HepG2 (cell line): ENCODE data around the gene MYO1E. TPM values are rescaled to one million over a fixed set of nuclear protein-coding genes. Genes with fewer than 3 reads are reported as not detected.
A peak's percentile ranks its signal among the peaks of the same experiment; 100 is the strongest.

Experiments used
- BRD4 ChIP-seq: sonication (generic); formaldehyde crosslinking; IDR thresholded peaks from 2 replicates; pipeline ENCODE4 v1.4.0; 2020; ENCODE audit warnings: missing genetic modification reagents
- CBFB ChIP-seq: sonication (generic); formaldehyde crosslinking; IDR thresholded peaks from 2 replicates; pipeline ENCODE4 v1.4.0; 2020; ENCODE audit warnings: missing genetic modification reagents
- DMAP1 ChIP-seq: IDR thresholded peaks from 2 replicates; pipeline ENCODE4 v1.6.1; 2016
- GABPB1 ChIP-seq: IDR thresholded peaks from 2 replicates; pipeline ENCODE4 v1.6.1; 2016; ENCODE audit warnings: mild to moderate bottlenecking, missing genetic modification reagents, moderate library complexity, missing compliant biosample characterization
- HDAC6 ChIP-seq: fragments of 200-600 bp; sonication (generic); IDR thresholded peaks from 2 replicates; pipeline ENCODE4 v1.7.0; 2017; ENCODE audit warnings: mild to moderate bottlenecking, antibody characterized with exemption, low read length, low read depth
- MAFF ChIP-seq: IDR thresholded peaks from 2 replicates; pipeline ENCODE4 v1.6.1; 2011; ENCODE audit warnings: low read depth, low read length, improper control_type of control experiment
- RARG ChIP-seq: sonication (generic); formaldehyde crosslinking; IDR thresholded peaks from 2 replicates; pipeline ENCODE4 v1.4.0; 2020; ENCODE audit warnings: low read depth, mild to moderate bottlenecking, missing genetic modification reagents
- RERE ChIP-seq: IDR thresholded peaks from 2 replicates; pipeline ENCODE4 v1.6.1; 2016; ENCODE audit warnings: low read depth, missing genetic modification reagents, missing compliant biosample characterization
- ZNF720 ChIP-seq: sonication (generic); formaldehyde crosslinking; IDR thresholded peaks from 2 replicates; pipeline ENCODE4 v1.4.0; 2020; ENCODE audit warnings: missing genetic modification reagents
- ZNF747 ChIP-seq: sonication (generic); formaldehyde crosslinking; IDR thresholded peaks from 2 replicates; pipeline ENCODE4 v1.8.1; 2023; ENCODE audit warnings: missing genetic modification reagents, mild to moderate bottlenecking, borderline replicate concordance
- polyA plus RNA-seq, 8 experiments: library from polyadenylated mRNA; depleted of rRNA in 3 of 8; stranded (reverse) in 7 of 8; unstranded in 1 of 8; fragments of >200 nt; fragmentation: Illumina TruSeq in 4 of 8; extraction: Trizol in 4 of 8; gene quantifications; 2 replicates each; pipeline versions ENCODE4 v1.2.1 to v1.2.3, GENCODE V29; 2011 to 2016; ENCODE audit warnings: low read depth in 4 of 8, missing spikeins in 1 of 8, mixed read lengths in 1 of 8; ENCODE audit not compliant: insufficient read depth in 1 of 8
- total RNA-seq, 5 experiments: library from RNA; depleted of rRNA; stranded (reverse); fragments of >200 nt; fragmentation: Illumina TruSeq; extraction: Trizol; gene quantifications; 2 replicates each; pipeline ENCODE4 v1.2.3, GENCODE V29; 2016; ENCODE audit warnings: low read depth in 1 of 5
- TF ChIP-seq, protein P1 (sequence below), 2 experiments: fragments of 450-650 bp in 1 of 2; sonication (generic) in 1 of 2; formaldehyde crosslinking in 1 of 2; IDR thresholded peaks; 2 replicates each; pipeline versions ENCODE4 v1.6.1 to v1.8.0; 2016 to 2022; ENCODE audit warnings: antibody characterized with exemption in 1 of 2, mild to moderate bottlenecking in 1 of 2, missing genetic modification reagents in 1 of 2
- TF ChIP-seq, protein P2 (sequence below): sonication (generic); formaldehyde crosslinking; IDR thresholded peaks from 2 replicates; pipeline ENCODE4 v1.5.1; 2020; ENCODE audit warnings: missing genetic modification reagents, mild to moderate bottlenecking, borderline replicate concordance

The MYO1E gene
- total and polyA plus RNA-seq, 2 of the 13 experiments (the other 11 are each of a cell fraction or from before 2014, with no cell fraction given), result 15.7 to 25.1 TPM

- TF ChIP-seq, protein P1, sequence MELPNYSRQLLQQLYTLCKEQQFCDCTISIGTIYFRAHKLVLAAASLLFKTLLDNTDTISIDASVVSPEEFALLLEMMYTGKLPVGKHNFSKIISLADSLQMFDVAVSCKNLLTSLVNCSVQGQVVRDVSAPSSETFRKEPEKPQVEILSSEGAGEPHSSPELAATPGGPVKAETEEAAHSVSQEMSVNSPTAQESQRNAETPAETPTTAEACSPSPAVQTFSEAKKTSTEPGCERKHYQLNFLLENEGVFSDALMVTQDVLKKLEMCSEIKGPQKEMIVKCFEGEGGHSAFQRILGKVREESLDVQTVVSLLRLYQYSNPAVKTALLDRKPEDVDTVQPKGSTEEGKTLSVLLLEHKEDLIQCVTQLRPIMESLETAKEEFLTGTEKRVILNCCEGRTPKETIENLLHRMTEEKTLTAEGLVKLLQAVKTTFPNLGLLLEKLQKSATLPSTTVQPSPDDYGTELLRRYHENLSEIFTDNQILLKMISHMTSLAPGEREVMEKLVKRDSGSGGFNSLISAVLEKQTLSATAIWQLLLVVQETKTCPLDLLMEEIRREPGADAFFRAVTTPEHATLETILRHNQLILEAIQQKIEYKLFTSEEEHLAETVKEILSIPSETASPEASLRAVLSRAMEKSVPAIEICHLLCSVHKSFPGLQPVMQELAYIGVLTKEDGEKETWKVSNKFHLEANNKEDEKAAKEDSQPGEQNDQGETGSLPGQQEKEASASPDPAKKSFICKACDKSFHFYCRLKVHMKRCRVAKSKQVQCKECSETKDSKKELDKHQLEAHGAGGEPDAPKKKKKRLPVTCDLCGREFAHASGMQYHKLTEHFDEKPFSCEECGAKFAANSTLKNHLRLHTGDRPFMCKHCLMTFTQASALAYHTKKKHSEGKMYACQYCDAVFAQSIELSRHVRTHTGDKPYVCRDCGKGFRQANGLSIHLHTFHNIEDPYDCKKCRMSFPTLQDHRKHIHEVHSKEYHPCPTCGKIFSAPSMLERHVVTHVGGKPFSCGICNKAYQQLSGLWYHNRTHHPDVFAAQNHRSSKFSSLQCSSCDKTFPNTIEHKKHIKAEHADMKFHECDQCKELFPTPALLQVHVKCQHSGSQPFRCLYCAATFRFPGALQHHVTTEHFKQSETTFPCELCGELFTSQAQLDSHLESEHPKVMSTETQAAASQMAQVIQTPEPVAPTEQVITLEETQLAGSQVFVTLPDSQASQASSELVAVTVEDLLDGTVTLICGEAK (IDR thresholded peaks at IDR 0.05), result no peak
- TF ChIP-seq, protein P1 (CRISPR knock-in tag; IDR thresholded peaks at IDR 0.05), result peak; percentile 56
- TF ChIP-seq ZNF747 (CRISPR knock-in tag), result peak; percentile 68; the same call in 1 of the 2 replicates
- TF ChIP-seq RERE (CRISPR knock-in tag), result no peak; the same call in 1 of the 2 replicates
- peak; percentile 71 for TF ChIP-seq GABPB1 (CRISPR knock-in tag)
- no peak for TF ChIP-seq CBFB (CRISPR knock-in tag)
- TF ChIP-seq, protein P2, sequence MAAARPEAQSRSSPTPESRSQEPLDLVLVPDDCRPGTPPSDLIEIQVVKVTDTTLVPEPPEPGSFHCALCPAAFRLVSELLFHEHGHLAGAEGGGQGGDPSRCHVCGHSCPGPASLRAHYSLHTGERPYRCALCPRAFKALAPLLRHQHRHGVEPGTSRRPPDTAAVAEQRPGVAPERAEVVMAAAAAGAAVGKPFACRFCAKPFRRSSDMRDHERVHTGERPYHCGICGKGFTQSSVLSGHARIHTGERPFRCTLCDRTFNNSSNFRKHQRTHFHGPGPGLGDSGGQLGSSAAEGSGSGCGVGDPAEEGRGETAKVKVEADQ (CRISPR knock-in tag), result no peak; the same call in 1 of the 2 replicates
- TF ChIP-seq BRD4, result peak; percentile 42; the same call in 1 of the 2 replicates
- peak; percentile 70; the same call in 1 of the 2 replicates for TF ChIP-seq DMAP1
- TF ChIP-seq RARG (CRISPR knock-in tag), result no peak
- no peak for TF ChIP-seq ZNF720 (CRISPR knock-in tag)
- no peak for TF ChIP-seq HDAC6
- no peak for TF ChIP-seq MAFF
Observed at GRCh38 chr15:59372352-59373211, at the start of gene MYO1E (continued).
